A549 treated with GW870086 at 1 μM for 4 hours (cell line): Measurements from ENCODE around the gene MRPL37. TPM values are rescaled to one million over a fixed set of nuclear protein-coding genes. Genes with fewer than 3 reads are reported as not detected.

Experiments used
- total RNA-seq: library from RNA; stranded (reverse); fragments of 200-300 nt; extraction: Qiagen RNA extraction; gene quantifications from 5 replicates; pipeline ENCODE4 v1.2.3, GENCODE V29; 2022; ENCODE audit warnings: low read depth

MRPL37 gene
- 81.6 to 106 TPM (median 96.9 TPM) in 5 replicates for total RNA-seq

DNA sequence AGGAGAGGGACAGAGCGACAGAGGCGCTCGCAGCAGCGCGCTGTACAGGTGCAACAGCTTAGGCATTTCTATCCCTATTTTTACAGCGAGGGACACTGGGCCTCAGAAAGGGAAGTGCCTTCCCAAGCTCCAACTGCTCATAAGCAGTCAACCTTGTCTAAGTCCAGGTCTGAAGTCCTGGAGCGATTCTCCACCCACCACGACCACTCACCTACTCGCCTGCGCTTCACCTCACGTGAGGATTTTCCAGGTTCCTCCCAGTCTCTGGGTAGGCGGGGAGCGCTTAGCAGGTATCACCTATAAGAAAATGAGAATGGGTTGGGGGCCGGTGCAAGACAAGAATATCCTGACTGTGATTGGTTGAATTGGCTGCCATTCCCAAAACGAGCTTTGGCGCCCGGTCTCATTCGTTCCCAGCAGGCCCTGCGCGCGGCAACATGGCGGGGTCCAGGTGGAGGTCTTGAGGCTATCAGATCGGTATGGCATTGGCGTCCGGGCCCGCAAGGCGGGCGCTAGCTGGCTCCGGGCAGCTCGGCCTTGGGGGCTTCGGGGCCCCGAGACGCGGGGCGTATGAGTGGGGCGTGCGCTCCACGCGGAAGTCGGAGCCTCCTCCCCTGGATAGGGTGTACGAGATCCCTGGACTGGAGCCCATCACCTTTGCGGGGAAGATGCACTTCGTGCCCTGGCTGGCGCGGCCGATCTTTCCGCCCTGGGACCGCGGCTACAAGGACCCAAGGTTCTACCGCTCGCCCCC, at the start of gene MRPL37, which contains the start of gene CYB5RL:
MRPL37 (plus strand) TSS at position 403 of the 754 bp plus-strand sequence; CDS start at position 480, 77 bp downstream.
CYB5RL (minus strand) TSS at position 266 of the 754 bp plus-strand sequence. CDS start 4,414 bp downstream, outside the sequence.

DNA sequence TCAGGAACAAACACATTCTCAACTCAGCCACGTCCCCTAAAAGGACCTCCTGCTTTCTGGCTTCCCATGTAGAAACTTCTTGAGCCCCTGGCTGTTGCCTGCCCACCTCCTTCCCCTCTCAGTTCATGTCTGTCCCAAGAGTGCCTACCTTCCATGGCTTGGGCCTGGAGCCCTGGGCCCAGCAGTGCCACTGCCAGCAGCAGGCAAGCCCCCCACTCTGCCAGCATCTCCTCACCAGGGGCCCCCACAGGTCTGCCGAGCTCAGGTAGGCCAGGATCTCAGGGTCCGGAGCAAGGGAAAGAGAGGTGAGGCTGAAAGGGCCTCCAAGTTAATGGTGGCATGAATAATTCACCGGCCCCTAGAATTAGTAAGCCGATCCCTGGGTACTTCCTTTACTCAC, 47.3 kb upstream of the MRPL37 start, which contains the start of gene CDCP2:
CDCP2 (minus strand) TSS at position 305 of the 400 bp plus-strand sequence; CDS start at position 227, 78 bp downstream.

Other genes starting within 250 kb of the MRPL37 start
- gene LDLRAD1, start 182.0 kb upstream of the MRPL37 start, total RNA-seq: 0.06 TPM in 1 of 5 replicates, not detected in the others
- 112 to 126 TPM (median 118 TPM) in 5 replicates for gene TMEM59, start 147.0 kb upstream of the MRPL37 start, total RNA-seq
- 1.7 to 3.4 TPM (median 2.6 TPM) in 5 replicates for gene TCEANC2, start 146.6 kb upstream of the MRPL37 start, total RNA-seq
- gene CDCP2, start 47.2 kb upstream of the MRPL37 start, total RNA-seq: not detected in 5 replicates
- gene CYB5RL, start 137 bp upstream of the MRPL37 start, total RNA-seq: 2.4 to 3.3 TPM (median 3.1 TPM) in 5 replicates
- gene SSBP3, start 206.2 kb downstream of the MRPL37 start, total RNA-seq: 4.8 to 8.1 TPM (median 6.6 TPM) in 5 replicates